Erythroblast (primary cell): ENCODE measurements around the gene DEPDC1.

Source experiments
- GATA1 ChIP-seq: IDR thresholded peaks from 2 replicates; pipeline ENCODE4 v1.6.1; 2011; ENCODE audit warnings: low read depth, mild to moderate bottlenecking, control low read depth, low read length, moderate library complexity
- POLR2A ChIP-seq: IDR thresholded peaks from 2 replicates; pipeline ENCODE4 v1.6.1; 2011; ENCODE audit warnings: mild to moderate bottlenecking, low read length

DNA sequence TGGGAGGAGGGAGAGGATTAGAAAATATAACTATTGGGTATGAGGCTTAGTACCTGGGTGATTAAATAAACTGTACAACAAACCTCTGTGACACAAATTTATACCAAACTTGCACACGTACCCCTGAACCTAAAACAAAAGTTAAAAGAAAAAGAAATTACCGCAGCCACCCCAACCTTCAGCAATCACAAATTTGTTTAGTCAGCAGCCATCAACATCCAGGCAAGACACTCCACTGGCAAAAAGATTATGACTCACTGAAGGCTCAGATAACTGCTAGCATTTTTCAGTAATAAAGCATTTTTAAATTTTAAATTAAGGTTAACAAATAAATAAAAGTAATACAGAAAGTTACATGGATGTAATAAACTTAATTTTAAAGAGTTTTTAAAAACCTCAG is 14.4 kb upstream of the DEPDC1 start:
- TF ChIP-seq POLR2A, result no peak
- TF ChIP-seq GATA1, result no peak
